Fibroblast of skin of right quadriceps (primary cell): ENCODE data around the gene CWC27.
"Not testable (repeated sequence)": the region's sequence is repeated elsewhere in the genome, so short reads cannot be mapped to it uniquely, and the experiment has no call there.

ENCODE experiments used
- DNase-seq: peaks from one replicate; pipeline ENCODE4 v3.0.0-alpha.2; 2013

Gene CWC27

DNA sequence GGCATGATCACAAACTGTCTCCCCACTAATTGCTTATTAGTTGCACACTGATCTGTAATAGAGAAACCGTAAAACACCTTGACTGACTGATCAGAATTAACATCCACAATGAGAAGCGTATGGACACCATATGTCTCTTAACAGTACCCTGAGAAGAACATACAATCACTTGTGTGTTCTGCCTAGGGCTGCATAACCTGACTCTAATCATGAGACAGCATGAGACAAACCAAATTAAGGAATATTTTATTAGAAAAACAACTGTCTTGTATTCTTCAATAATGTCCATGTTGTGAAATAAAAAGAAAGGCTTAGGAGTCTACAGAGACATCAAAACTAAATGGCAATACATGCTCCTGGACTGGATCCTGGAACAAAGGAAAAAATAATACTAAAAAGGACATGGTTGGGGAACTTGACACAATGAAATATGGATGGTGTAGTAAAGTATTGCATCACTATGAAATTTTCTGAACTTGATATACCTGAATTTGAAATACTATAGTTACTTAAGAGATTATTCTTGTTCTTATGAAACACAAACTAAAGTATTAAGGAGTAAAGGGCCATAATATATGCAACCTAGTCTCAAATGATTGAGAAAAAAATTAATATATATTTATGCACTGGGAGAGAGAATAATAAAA is 162.1 kb downstream of the CWC27 start:
- DNase-seq, result no peak

DNA sequence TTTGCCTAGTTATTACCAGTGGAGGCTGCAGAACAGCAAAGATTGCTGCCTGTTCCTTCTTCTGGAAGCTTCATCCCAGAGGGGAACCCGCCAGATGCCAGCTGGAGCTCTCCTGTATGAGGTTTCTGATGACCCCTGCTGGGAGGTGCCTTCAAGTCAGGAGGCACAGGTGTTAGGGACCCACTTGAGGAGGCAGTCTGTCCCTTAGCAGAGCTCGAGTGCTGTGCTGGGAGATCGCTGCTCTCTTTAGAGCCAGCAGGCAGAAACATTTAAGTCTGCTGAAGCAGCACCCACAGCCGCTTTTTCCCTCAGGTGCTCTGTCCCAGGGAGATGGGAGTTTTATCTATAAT is 170.7 kb downstream of the CWC27 start:
- DNase-seq, result not testable (repeated sequence)

DNA sequence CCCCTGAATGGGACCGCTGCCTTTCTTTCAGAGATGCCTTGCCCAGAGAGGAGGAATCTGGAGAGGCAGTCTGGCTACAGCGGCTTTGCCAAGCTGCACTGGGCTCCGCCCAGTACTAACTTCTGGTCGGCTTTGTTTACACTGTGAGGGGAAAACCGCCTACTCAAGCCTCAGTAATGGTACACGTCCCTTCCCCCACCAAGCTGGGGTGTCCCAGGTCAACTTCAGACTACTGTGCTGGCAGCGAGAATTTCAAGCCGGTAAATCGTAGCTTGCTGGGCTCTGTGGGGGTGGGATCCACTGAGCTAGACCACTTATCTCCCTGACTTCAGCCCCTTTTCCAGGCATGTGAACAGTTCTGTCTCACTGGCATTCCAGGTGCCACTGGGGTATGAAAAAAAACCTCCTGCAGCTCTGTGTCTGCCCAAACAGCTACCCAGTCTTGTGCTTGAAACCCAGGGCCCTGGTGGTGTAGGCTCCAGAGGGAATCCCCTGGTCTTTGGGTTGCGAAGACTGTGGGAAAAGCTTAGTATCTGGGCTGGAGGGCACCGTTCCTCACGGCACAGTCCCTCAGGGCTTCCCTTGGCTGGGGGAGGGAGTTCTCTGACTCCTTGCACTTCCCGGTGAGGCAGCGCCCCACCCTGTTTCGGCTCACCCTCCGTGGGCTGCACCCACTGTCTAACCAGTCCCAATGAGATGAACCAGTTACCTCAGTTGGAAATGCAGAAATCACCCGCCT is 171.2 kb downstream of the CWC27 start:
- peak; percentile 14 for DNase-seq

DNA sequence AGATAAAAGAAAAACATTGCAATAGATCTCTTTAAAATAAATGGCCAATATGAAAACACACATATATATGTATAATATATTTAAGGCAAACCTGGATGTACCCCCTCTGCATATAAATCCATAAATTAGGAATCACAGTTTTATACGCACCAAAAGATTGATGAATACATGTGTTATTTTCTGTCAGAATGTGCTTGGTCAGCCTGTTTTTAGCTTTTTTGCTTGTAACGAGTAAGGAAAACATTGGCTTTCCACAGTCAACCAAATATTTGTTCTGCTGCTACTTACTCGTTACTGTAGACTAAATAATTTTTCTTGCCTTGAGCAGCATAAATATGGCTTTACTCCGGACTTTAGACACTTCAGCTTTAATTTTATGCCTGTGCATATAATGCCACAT is 173.7 kb downstream of the CWC27 start:
- DNase-seq, result no peak

DNA sequence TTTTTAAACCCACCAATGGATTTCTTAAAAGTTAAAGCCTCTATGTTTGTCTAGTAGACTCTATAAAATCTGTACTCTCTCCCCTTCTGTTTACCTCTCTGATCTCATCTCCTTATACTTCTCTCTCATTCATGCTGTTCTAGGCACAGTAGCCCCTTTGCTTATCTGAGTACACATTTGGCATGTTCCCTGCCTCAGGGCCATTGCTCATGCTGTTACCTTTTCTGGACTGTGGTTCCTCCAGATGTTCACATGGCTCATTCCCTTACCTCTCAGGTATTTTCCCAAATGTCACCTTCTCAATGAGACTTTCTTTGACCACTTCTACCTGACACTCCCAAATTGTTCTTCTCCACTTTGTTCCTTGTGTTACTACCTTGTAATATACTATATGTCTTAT is 176.1 kb downstream of the CWC27 start:
- DNase-seq, result no peak

DNA sequence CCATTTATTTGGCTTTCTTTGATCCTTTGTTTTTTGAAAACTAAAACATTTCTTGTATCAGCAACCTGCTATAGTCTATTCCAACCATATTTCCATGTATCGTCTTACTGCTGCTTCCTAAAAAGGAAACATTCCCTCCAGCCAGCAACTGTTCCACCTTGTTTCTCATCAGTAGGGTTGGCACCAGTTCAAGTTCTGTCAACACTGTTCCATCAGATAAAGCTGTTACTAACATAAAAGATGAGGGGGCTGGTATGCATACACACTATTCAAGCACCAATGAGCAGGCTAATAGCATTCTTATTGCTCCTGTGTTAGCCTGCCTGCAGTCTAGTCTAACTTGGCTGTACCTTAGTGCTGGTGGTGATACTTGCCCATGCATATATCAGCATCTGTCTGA is 178.3 kb downstream of the CWC27 start:
- peak; percentile 67 for DNase-seq

DNA sequence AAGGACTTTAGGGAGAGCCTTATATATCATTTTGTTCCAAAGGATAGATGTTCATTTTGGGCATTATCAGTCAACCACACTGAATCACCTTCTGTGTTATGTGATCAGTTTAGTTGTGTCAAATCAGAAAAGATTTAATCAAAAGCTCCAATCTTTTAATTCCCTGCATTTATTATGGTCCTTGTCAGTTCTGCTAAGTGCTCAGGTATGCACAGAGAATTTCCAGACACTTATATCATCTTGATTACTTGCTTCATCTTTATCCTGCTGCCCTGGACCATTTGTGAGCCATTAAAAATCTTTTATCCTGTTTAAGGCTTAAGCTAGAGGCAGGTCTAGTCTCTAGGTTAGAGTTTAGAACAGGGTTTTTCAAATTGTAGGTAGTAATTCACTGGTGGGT is 179.1 kb downstream of the CWC27 start:
- DNase-seq, result no peak

DNA sequence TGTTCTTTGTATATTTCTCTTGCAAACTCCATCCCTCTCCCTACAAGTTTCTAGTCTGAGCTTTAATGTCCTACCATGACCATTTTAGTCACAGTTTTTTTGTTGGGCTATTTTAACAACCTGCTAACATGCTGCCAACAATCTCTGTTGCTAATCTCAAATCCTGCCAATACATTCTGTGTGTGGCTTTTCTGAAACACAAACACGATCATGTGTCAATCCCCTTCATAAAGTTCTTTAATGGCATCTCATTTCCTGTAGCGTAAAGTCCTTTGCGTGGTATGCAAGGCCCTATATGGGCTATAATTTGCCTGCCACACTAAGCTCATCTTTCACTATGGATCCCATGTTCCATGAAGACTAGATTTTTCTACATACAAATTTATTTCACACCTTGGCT is 180.6 kb downstream of the CWC27 start:
- no peak for DNase-seq

DNA sequence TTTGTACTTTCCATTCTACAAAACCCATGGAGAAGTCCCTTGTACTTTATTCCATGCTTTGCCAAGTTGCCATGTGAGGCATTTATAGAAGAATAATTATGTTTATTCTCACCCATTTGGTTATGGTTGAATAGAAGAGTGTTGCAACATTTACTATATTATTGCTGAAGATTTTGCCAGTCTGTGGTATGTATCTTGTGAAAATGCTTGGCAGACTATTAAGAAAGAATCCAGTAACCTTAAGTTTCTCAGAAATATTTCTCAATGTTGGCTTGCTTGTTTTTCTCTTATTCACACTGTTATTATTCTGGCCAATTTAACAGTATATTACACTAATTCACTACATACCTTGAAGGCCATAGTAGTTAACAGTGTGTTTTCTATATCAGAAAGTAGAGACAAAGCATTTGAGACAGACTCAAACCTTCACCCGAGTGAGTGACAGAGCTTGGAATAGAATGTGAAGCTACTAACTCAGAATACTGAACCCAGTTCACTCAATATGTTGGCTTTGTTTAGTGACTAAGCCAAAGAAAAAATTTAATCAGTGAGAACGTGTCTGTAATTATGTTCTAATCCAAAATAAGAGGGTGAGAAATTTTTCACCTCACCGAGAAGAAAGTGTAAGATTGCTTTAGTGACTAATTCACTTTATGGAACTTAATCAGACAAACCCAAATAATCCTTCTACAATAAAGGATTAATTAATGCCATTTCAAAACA is 184.4 kb downstream of the CWC27 start:
- DNase-seq, result no peak

DNA sequence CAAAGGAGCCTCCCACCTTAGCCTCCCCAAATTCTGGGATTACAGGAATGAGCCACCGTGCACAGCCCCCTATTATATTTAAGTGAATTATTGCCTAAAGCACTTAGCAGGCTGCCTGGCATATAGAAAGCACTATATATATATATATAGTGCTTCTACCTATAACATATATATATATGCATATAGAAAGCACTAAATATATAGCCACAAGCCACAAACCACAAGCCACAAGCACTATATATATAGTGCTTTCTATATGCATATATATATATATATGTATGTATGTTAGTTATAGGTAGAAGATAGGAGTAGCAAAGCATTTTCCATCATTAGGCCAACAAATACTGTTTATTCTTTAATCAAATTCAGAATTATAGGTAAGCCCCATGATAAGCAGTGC is 185.8 kb downstream of the CWC27 start:
- no peak for DNase-seq

DNA sequence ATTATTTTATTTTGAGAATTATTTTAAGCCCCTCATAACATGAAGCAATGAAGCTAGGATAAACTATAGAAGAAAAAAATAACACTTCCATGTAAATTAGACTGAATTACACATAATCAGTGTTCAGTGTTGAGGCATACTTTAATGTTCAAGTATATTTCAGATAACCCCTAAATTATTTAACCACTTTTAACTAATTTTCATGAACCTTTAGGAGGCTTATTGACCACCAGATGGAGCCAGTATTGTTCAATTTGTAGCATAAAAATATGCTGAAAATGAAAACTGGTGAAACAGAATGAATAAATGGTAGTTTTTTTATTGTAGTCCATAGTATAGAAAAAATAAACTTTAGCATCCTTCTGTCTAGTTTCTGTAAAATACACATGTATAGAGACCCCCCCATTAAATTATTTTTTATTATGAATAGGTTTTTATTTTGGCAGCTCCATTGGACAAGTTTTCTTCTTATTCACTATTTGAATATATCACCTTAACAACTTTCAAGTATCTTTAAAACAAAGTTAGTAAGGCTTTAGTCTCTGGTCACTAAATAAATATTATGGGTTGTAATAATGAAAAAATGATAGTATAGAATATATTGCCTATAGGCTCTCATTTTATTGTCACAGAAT is 190.1 kb downstream of the CWC27 start:
- peak; percentile 59 for DNase-seq

DNA sequence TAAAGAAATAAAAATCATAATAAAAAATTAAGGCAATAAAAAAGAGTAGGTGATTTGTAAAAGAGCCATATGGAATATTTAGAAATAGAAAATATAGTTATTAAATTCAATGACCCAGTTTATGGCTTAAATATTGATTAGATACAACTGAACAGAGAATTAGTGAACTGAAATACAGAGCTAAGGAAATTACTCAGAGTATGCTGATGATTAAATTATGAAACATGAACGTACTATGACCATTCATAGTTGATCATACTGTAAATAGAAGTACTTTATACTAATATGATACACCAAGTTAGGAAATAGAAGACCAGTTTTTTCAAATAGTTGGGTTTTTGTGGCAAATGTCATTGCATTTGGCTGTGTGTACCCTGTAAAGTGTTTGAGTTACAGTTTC is 194.5 kb downstream of the CWC27 start:
- DNase-seq, result no peak

DNA sequence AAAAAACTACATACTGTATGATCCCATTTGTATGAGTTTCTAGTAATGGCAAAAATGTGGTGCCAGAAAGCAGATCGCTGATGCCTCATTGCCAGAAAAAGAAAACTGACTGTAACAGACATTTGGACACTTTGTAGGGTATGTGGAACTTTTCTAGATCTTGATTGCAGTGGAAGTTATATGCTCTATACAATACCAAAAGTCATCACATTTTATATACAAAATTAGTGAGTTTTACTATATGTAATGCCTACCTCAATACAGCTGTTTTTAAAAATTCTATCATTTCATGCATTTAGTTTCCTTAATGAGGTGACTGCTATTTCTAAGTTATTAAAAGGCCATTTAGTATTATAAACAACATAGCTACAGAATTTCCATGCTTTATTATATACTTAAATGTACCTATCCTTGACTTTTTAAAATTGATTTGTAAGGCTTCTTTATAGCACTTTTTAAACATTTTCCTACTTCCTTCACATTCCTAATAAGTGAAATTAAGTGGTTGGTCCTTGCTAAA is 199.9 kb downstream of the CWC27 start:
- no peak for DNase-seq

DNA sequence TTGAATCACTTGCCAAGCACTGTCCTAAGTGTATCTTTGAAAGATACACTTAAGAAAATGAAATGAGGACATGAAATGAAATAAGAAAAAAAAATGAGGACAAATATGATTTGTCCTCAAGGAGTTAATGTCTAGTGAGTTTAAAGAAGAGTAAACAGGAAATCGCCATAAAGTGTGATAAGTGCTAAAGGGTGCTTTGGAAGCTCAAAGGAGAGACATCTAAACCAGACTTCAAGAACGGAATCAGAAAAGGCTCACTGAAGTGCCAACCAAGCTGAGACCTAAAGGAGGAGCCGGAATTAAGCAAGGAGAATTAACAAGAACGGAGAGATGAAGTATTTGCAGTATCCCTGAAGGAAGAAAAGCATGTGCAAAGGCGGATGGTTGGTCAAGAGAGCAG is 200.8 kb downstream of the CWC27 start:
- DNase-seq, result no peak

DNA sequence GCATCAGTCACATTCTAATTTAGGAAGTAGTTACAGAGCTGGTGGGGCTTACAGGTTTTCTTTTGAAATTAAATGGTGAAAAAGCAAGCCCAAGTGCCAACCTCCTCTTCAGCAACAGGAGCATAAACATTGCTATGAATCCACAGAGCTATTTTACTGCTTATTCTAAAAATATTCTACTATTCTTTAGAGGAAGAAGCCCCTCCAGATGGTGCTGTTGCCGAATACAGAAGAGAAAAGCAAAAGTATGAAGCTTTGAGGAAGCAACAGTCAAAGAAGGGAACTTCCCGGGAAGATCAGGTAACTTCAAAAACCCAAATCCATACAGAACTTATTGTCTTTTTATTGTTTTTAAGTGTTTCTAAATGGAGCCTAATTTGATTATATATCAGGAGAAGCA is 202.8 kb downstream of the CWC27 start:
- peak; percentile 32 for DNase-seq

DNA sequence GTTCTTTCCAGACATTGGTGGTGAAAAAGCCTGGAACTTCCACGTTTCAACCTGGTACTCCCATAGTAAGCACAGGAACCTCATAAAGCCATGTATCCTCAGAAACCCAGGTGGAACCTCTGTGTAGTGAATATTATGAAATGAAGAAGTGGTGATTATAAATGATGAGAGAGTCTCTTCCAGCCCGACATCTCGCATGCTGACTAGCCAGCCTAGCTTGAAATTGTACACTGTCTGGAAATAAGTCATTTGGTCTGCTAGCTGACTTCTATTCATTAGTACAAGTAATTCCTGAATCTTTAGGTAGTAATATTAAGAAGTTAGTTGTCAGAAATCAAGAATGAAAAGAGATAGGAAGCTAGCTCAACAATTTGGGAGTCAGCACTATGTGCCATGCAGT is 203.3 kb downstream of the CWC27 start:
- no peak for DNase-seq

DNA sequence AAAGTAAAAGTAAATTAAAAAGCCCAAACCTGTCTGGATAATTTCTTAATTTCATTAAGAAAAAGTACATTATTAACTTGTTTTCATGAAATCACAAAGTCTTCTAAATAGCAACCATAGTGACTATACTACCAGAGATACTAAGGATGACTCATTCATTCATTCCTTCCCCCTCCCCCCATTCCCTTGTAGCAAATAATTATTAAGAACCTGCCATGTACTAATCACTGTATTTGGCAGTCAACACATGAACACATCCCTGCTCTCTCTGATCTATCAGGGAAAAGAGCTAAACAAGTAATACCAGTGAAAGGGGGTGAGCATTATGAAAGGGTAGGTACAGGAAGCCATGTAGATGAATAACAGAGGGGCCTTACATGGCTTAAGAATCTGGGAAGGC is 203.9 kb downstream of the CWC27 start:
- DNase-seq, result peak; percentile 13

DNA sequence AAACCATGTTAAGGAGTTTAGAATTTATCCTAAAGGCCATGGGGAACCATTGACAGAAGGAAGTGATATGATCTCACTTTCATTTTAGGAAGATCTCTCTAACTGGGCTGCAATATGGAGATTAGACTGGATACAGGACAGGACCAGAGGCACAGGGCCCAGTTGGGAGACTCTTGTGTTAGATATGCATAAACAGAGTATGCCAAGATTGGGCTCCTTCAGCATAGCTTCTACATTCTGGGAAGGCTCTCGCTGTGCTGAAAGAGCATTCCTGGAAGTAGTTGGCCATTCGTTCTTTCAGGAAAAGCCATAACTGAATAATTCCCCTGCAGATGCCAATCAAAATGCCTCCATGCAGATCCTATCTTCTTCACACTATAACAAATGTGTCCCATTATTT is 204.5 kb downstream of the CWC27 start:
- DNase-seq, result no peak

DNA sequence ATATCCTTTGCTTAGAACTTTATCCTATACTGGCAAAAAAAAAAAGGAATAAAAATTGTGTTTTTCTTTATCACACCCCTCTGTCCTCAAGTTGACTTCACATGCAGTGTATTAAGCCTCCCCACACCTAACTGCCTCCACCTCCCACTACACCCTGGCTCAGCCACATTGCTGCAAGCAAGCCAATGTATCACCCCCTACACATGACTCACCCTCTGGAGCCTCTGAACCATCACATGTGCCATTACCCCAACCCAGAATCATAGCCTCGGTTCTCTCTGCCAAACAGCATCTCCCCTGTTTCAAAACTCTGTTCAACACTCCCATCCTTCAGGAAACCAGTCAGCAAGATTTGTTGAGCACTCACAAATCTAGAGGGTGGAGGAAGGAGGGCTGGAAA is 209.0 kb downstream of the CWC27 start:
- DNase-seq, result peak; percentile 30

DNA sequence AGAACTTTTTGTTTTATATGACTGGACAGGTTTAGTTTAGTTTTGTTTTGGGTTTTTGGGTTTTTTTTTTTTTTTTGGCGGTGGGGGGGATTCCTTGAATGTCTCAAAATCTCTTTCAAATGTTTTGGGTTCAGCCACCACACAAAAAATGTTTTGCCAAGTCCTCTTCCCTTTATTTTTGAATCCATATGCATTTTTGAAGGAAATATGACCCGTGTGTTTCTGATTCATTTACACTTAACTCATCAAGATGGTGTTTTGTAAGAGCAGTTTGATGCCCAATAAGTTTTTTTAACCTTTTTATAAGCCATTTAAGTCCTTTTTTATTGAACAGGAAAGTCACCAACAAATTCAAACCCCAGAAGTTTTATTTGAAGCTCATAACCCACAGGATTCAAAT is 209.8 kb downstream of the CWC27 start:
- no peak for DNase-seq

DNA sequence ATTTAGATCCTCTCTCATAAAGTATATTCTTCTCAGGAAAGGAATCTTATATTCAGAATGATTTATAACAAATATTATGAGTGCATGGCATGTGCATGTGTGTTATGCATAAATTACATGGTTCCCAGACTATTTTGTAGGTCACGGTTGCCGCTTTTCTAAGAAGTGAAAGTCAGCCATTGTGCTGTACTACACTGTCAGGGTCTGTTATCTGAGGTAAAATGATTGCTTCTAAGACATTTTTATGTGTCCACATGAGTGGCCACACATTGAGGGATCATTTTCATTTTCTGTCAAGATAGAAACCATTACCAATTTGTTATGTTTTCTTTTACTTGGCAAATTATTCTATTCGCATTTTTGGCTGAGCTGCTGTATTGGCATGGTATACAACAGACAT is 210.8 kb downstream of the CWC27 start:
- no peak for DNase-seq

DNA sequence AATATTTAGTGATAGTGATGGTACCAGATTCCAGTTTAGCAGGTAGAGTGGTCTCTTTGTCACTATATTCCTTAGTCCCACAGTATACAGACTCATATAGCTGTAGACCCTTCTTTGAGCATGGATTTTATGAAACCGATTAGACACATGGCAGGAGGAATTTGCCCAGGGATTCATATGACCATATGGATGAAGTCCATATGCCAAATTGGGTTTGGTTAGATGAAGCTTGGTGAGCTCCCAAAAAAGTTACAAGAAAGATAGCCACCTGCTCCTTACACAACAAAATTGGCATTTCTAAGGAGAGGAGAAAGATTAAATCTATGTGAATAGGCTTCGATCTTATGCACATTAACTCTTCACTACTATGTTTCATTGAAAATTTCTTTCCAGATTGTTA is 211.4 kb downstream of the CWC27 start:
- DNase-seq, result no peak

DNA sequence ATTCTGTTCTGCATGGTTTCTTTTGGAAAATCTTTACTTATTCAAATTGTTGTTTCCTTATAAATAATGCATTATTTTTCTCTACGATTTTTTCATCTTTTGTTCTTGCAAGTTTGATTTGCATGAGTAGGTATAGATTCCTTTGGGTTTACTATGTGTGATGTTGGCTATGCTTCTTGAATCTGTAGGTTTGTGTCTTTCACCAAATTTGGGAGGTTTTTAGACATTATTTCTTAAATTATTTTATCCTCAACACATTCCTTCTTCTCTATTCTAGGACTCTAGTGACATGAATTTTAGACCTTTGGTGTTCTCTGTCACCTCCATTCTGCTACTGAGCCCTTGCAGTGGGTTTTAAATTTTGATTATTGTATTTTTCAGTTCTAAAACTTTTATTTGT is 219.0 kb downstream of the CWC27 start:
- no peak for DNase-seq

DNA sequence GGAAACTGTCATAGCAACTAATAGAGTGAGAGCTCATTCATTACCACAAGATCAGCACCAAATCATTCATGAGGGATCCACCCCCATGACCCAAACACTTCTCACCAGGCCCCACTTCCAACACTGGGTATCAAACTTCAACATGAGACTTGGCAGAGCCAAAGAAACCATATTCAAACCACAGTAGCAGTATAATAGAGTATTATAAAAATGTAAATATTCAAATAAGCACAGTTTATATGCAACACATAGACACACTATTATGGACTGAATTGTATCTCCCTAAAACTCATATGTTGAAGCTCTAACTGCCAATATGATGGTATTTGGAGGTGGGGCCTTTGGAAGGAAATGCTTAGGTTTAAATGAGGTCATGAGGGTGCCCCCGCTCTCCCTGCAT is 240.5 kb downstream of the CWC27 start:
- no peak for DNase-seq
